WTC11 (cell line): ENCODE data around the gene POLR2M. TPM values are rescaled to one million over a fixed set of nuclear protein-coding genes. Genes with fewer than 3 reads are reported as not detected.

Experiments
- ATAC-seq: fragments of 200-7000 bp; cut with Tn5 transposase; 2 replicates; pipeline ENCODE4 v1.10.0; 2021; ENCODE audit warnings: mild to moderate bottlenecking, moderate library complexity
- CTCF ChIA-PET: fragments of 300-600 bp; sonication (Branson Sonifier 250); formaldehyde crosslinking; loops from one replicate; lab custom pipeline; 2021; ENCODE audit warnings: antibody characterized with exemption; lab: Charles Lee
- POLR2A ChIA-PET: fragments of 350-600 bp; sonication (Branson Sonifier 250); formaldehyde crosslinking; loops from one replicate; lab custom pipeline; 2021; ENCODE audit warnings: antibody characterized with exemption; lab: Charles Lee
- DNase-seq: peaks from one replicate; pipeline ENCODE4 v3.0.0; 2021; ENCODE audit warnings: low spot score
- H3K27ac Mint-ChIP-seq: 2 replicates; pipeline ENCODE4 v1.8.0; 2021; ENCODE audit warnings: mixed read lengths
- H3K27me3 Mint-ChIP-seq: 2 replicates; pipeline ENCODE4 v1.8.0; 2021; ENCODE audit warnings: low read depth, mild to moderate bottlenecking, moderate library complexity, mixed read lengths
- H3K36me3 Mint-ChIP-seq: 2 replicates; pipeline ENCODE4 v1.8.0; 2021; ENCODE audit warnings: mixed read lengths
- H3K4me1 Mint-ChIP-seq: 2 replicates; pipeline ENCODE4 v1.8.0; 2022; ENCODE audit warnings: mixed read lengths
- H3K4me3 Mint-ChIP-seq: 2 replicates; pipeline ENCODE4 v1.8.0; 2021; ENCODE audit warnings: mild to moderate bottlenecking, moderate library complexity, mixed read lengths
- H3K9me3 Mint-ChIP-seq: 2 replicates; pipeline ENCODE4 v1.8.0; 2021; ENCODE audit warnings: mixed read lengths
- AR ChIP-seq: fragments of 250-450 bp; sonication (Bioruptor Pico); IDR thresholded peaks from 2 replicates; pipeline ENCODE4 v1.9.0; 2021; ENCODE audit warnings: mild to moderate bottlenecking
- ATF1 ChIP-seq: sonication (generic); formaldehyde crosslinking; IDR thresholded peaks from 2 replicates; pipeline ENCODE4 v1.8.1; 2023; ENCODE audit warnings: mild to moderate bottlenecking, moderate library complexity, missing genetic modification reagents
- FOXK1 ChIP-seq: sonication (generic); formaldehyde crosslinking; IDR thresholded peaks from 2 replicates; pipeline ENCODE4 v1.8.0; 2022; ENCODE audit warnings: mild to moderate bottlenecking, moderate library complexity, missing genetic modification reagents
- GABPB1 ChIP-seq: sonication (generic); formaldehyde crosslinking; IDR thresholded peaks from 2 replicates; pipeline ENCODE4 v1.8.1; 2023; ENCODE audit warnings: mild to moderate bottlenecking, missing genetic modification reagents
- GRHL2 ChIP-seq: fragments of 250-450 bp; sonication (Bioruptor Pico); IDR thresholded peaks from 2 replicates; pipeline ENCODE4 v1.8.0; 2022; ENCODE audit warnings: mild to moderate bottlenecking, moderate library complexity; ENCODE audit not compliant: insufficient replicate concordance, severe bottlenecking
- GTF2I ChIP-seq: fragments of 250-450 bp; sonication (Bioruptor Pico); conservative IDR thresholded peaks from 2 replicates; pipeline ENCODE4 v1.4.0; 2021; ENCODE audit warnings: mild to moderate bottlenecking
- JAZF1 ChIP-seq: fragments of 250-450 bp; sonication (Bioruptor Pico); IDR thresholded peaks from 2 replicates; pipeline ENCODE4 v1.9.0; 2021; ENCODE audit warnings: moderate library complexity, mild to moderate bottlenecking, inconsistent platforms
- NFYB ChIP-seq: sonication (generic); formaldehyde crosslinking; conservative IDR thresholded peaks from 2 replicates; pipeline ENCODE4 v1.8.0; 2022; ENCODE audit warnings: low read depth, missing genetic modification reagents
- OVOL2 ChIP-seq: fragments of 250-450 bp; sonication (Bioruptor Pico); IDR thresholded peaks from 2 replicates; pipeline ENCODE4 v1.9.0; 2021; ENCODE audit warnings: mild to moderate bottlenecking, borderline replicate concordance
- TEAD1 ChIP-seq: sonication (generic); formaldehyde crosslinking; IDR thresholded peaks from 2 replicates; pipeline ENCODE4 v1.8.0; 2022; ENCODE audit warnings: mild to moderate bottlenecking, missing genetic modification reagents
- ZBTB21 ChIP-seq: sonication (generic); formaldehyde crosslinking; IDR thresholded peaks from 2 replicates; pipeline ENCODE4 v1.8.1; 2023; ENCODE audit warnings: mild to moderate bottlenecking, missing genetic modification reagents, borderline replicate concordance
- ZBTB43 ChIP-seq: sonication (generic); formaldehyde crosslinking; IDR thresholded peaks from 2 replicates; pipeline ENCODE4 v1.8.1; 2023; ENCODE audit warnings: mild to moderate bottlenecking, missing genetic modification reagents
- ZNF138 ChIP-seq: sonication (generic); formaldehyde crosslinking; conservative IDR thresholded peaks from 2 replicates; pipeline ENCODE4 v1.8.1; 2022; ENCODE audit warnings: mild to moderate bottlenecking, moderate library complexity, missing genetic modification reagents
- ZNF232 ChIP-seq: sonication (generic); formaldehyde crosslinking; IDR thresholded peaks from 2 replicates; pipeline ENCODE4 v1.8.0; 2022; ENCODE audit warnings: mild to moderate bottlenecking, missing genetic modification reagents
- ZNF281 ChIP-seq: sonication (generic); formaldehyde crosslinking; IDR thresholded peaks from 2 replicates; pipeline ENCODE4 v1.8.0; 2023; ENCODE audit warnings: mild to moderate bottlenecking, missing genetic modification reagents
- ZNF416 ChIP-seq: fragments of 250-450 bp; sonication (Bioruptor Pico); IDR thresholded peaks from 2 replicates; pipeline ENCODE4 v1.9.0; 2021; ENCODE audit warnings: mild to moderate bottlenecking, inconsistent platforms
- total RNA-seq: library from RNA; stranded (reverse); gene quantifications from 3 replicates; pipeline ENCODE4 v1.2.3, GENCODE V29; 2021
- TF ChIP-seq, protein P1 (sequence below): sonication (generic); formaldehyde crosslinking; IDR thresholded peaks from 2 replicates; pipeline ENCODE4 v1.8.0; 2022; ENCODE audit warnings: mild to moderate bottlenecking, missing genetic modification reagents

Gene POLR2M
- total RNA-seq, 1 experiment from 2014 or later = 84.4 TPM

GRCh38 chr15:57671636-57672035 lies 34.9 kb upstream of the POLR2M start (continued):
- TF ChIP-seq FOXK1 (no peak), OVOL2 (CRISPR knock-in tag) (no peak), GRHL2 (CRISPR knock-in tag) (no peak), GTF2I (no peak), ZBTB43 (CRISPR knock-in tag) (no peak), AR (CRISPR knock-in tag) (no peak)

GRCh38 chr15:57675481-57676181 lies 30.9 kb upstream of the POLR2M start:
- POLR2A ChIA-PET = no interaction called here
- peaks cover 4% of the 10 kb centered on the region for H3K9me3 Mint-ChIP-seq
- DNase-seq (no peak), ATAC-seq (no peak)
- H3K4me3 Mint-ChIP-seq = no peak overlapping the region
- TF ChIP-seq, protein P1, sequence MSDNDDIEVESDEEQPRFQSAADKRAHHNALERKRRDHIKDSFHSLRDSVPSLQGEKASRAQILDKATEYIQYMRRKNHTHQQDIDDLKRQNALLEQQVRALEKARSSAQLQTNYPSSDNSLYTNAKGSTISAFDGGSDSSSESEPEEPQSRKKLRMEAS (CRISPR knock-in tag) = no peak
- no peak for TF ChIP-seq ZBTB21 (CRISPR knock-in tag)
- no peak for TF ChIP-seq ZNF416
- TF ChIP-seq NFYB (CRISPR knock-in tag) = no peak
- no peak for TF ChIP-seq JAZF1 (CRISPR knock-in tag)
- CTCF ChIA-PET = no interaction called here
- H3K36me3 Mint-ChIP-seq = no peaks in the 10 kb centered on the region
- no peaks in the 10 kb centered on the region for H3K4me1 Mint-ChIP-seq
- H3K27ac Mint-ChIP-seq = no peak overlapping the region
- peaks cover 5% of the 10 kb centered on the region for H3K27me3 Mint-ChIP-seq

- H3K36me3 Mint-ChIP-seq = no peaks in the 10 kb centered on the region
- CTCF ChIA-PET = interaction anchor here (1.2 kb wide), 1 partner anchor 35 kb away, joined by 3 read pairs; no protein-coding TSS in a partner anchor
- POLR2A ChIA-PET = no interaction called here
- H3K27ac Mint-ChIP-seq = no peak overlapping the region
- H3K9me3 Mint-ChIP-seq = peaks cover 4% of the 10 kb centered on the region
- TF ChIP-seq GABPB1 (CRISPR knock-in tag) (no peak), ATF1 (CRISPR knock-in tag) (no peak), TEAD1 (CRISPR knock-in tag) (no peak), OVOL2 (CRISPR knock-in tag) (no peak), ZNF138 (no peak), ZNF232 (CRISPR knock-in tag) (no peak), ZNF281 (no peak)
- ATAC-seq = no peak
- no peak for DNase-seq
- H3K4me3 Mint-ChIP-seq = no peak overlapping the region
- peaks cover 5% of the 10 kb centered on the region for H3K27me3 Mint-ChIP-seq
- no peaks in the 10 kb centered on the region for H3K4me1 Mint-ChIP-seq
Observed at GRCh38 chr15:57676585-57676984, 29.9 kb upstream of the POLR2M start.
